OCI-LY1 (cell line): ENCODE measurements around the gene SMCO3.

Experiments
- H2AFZ ChIP-seq: fragments of 200-600 bp; sonication (generic), shearing (Covaris generic); 2 replicates; pipeline ENCODE4 v1.6.0; 2014; ENCODE audit warnings: antibody characterized with exemption, mild to moderate bottlenecking, low read length
- H3F3A ChIP-seq: fragments of 200-600 bp; sonication (generic), shearing (Covaris generic); 2 replicates; pipeline ENCODE4 v1.6.0; 2014; ENCODE audit warnings: mild to moderate bottlenecking, antibody characterized with exemption, low read length, moderate library complexity; ENCODE audit not compliant: insufficient read depth
- H3K27ac ChIP-seq: fragments of 200-600 bp; sonication (generic); 2 replicates; pipeline ENCODE4 v1.5.1; 2014; ENCODE audit warnings: low read length, mixed run types, mild to moderate bottlenecking, low read depth; ENCODE audit not compliant: poor library complexity, severe bottlenecking
- H3K27me3 ChIP-seq: fragments of 200-600 bp; sonication (generic); 2 replicates; pipeline ENCODE4 v1.6.0; 2014; ENCODE audit warnings: antibody characterized with exemption, mild to moderate bottlenecking, low read length, moderate library complexity; ENCODE audit not compliant: insufficient read depth
- H3K36me3 ChIP-seq: fragments of 200-600 bp; sonication (generic); 2 replicates; pipeline ENCODE4 v1.6.1; 2014; ENCODE audit warnings: mild to moderate bottlenecking, antibody characterized with exemption, low read length, moderate library complexity, mixed read lengths; ENCODE audit not compliant: insufficient read depth
- H3K4me1 ChIP-seq: fragments of 200-600 bp; sonication (generic); 2 replicates; pipeline ENCODE4 v1.5.1; 2014; ENCODE audit warnings: mild to moderate bottlenecking, low read length, moderate library complexity; ENCODE audit not compliant: insufficient read depth, severe bottlenecking
- H3K4me2 ChIP-seq: fragments of 200-600 bp; sonication (generic), shearing (Covaris generic); 2 replicates; pipeline ENCODE4 v1.6.1; 2014; ENCODE audit warnings: low read length
- H3K4me3 ChIP-seq: fragments of 200-600 bp; sonication (generic); 2 replicates; pipeline ENCODE4 v1.5.1; 2014; ENCODE audit warnings: low read length, low read depth, mild to moderate bottlenecking, mixed read lengths; ENCODE audit not compliant: poor library complexity, severe bottlenecking
- H3K79me2 ChIP-seq: fragments of 200-600 bp; shearing (Covaris generic); 2 replicates; pipeline ENCODE4 v1.6.1; 2016; ENCODE audit warnings: mixed run types, low read length, mixed read lengths; ENCODE audit not compliant: insufficient read depth
- H3K9ac ChIP-seq: fragments of 200-600 bp; sonication (generic), shearing (Covaris generic); 2 replicates; pipeline ENCODE4 v1.6.1; 2014; ENCODE audit warnings: mild to moderate bottlenecking, low read length, mixed read lengths
- H3K9me2 ChIP-seq: fragments of 200-600 bp; sonication (generic), shearing (Covaris generic); 2 replicates; pipeline ENCODE4 v1.6.1; 2014; ENCODE audit warnings: low read depth, mild to moderate bottlenecking, low read length, mixed read lengths
- H3K9me3 ChIP-seq: fragments of 200-600 bp; shearing (Covaris generic); 2 replicates; pipeline ENCODE4 v1.6.1; 2014; ENCODE audit warnings: low read length, mixed read lengths
- H4K20me1 ChIP-seq: fragments of 200-600 bp; sonication (generic), shearing (Covaris generic); 2 replicates; pipeline ENCODE4 v1.6.0; 2016; ENCODE audit warnings: mild to moderate bottlenecking, low read length; ENCODE audit not compliant: insufficient read depth
- CTCF ChIP-seq: fragments of 200-600 bp; sonication (generic), shearing (Covaris generic); IDR thresholded peaks from 2 replicates; pipeline ENCODE4 v1.5.1; 2017; ENCODE audit warnings: mild to moderate bottlenecking, antibody characterized with exemption, low read length, moderate library complexity, mixed read lengths
- EZH2 ChIP-seq: fragments of 200-600 bp; sonication (generic), shearing (Covaris generic); IDR thresholded peaks from 2 replicates; pipeline ENCODE4 v1.8.0; 2017; ENCODE audit warnings: borderline replicate concordance, mixed run types, mild to moderate bottlenecking, antibody characterized with exemption, low read length, moderate library complexity, mixed read lengths

Gene SMCO3

GRCh38 chr12:14834509-14834908 is 20.5 kb upstream of the SMCO3 start:
- H2AFZ ChIP-seq = no peak overlapping the region
- H3K9me3 ChIP-seq = no peaks in the 10 kb centered on the region
- no peak overlapping the region for H3K27ac ChIP-seq
- H3F3A ChIP-seq = no peaks in the 10 kb centered on the region
- H3K27me3 ChIP-seq = no peaks in the 10 kb centered on the region; the same call in 1 of the 2 replicates
- TF ChIP-seq EZH2 (no peak), CTCF (no peak)
- no peaks in the 10 kb centered on the region for H4K20me1 ChIP-seq
- no peaks in the 10 kb centered on the region for H3K36me3 ChIP-seq
- no peaks in the 10 kb centered on the region for H3K9me2 ChIP-seq
- H3K4me1 ChIP-seq = no peaks in the 10 kb centered on the region
- H3K79me2 ChIP-seq = no peaks in the 10 kb centered on the region
- no peak overlapping the region for H3K4me3 ChIP-seq
- no peak overlapping the region for H3K4me2 ChIP-seq
- H3K9ac ChIP-seq = no peak overlapping the region

- Histone ChIP-seq H3K36me3 (no peaks in the 10 kb centered on the region), H3K79me2 (no peaks in the 10 kb centered on the region), H3K4me3 (no peak overlapping the region), H3K27ac (no peak overlapping the region), H3K4me2 (no peak overlapping the region), H3F3A (no peaks in the 10 kb centered on the region), H3K4me1 (no peaks in the 10 kb centered on the region), H3K9ac (no peak overlapping the region), H3K9me3 (no peaks in the 10 kb centered on the region), H3K9me2 (no peaks in the 10 kb centered on the region), H3K27me3 (no peaks in the 10 kb centered on the region; the same call in 1 of the 2 replicates), H4K20me1 (no peaks in the 10 kb centered on the region), H2AFZ (no peak overlapping the region)
- TF ChIP-seq CTCF (no peak), EZH2 (no peak)
Observed at GRCh38 chr12:14833952-14834351, 20.0 kb upstream of the SMCO3 start.

GRCh38 chr12:14833336-14833735 is 19.4 kb upstream of the SMCO3 start:
- Histone ChIP-seq H3K4me1 (no peaks in the 10 kb centered on the region), H3K79me2 (no peaks in the 10 kb centered on the region), H3K4me2 (no peak overlapping the region)

More at GRCh38 chr12:14833336-14833735, 19.4 kb upstream of the SMCO3 start:
- Histone ChIP-seq H2AFZ (no peak overlapping the region), H3F3A (no peaks in the 10 kb centered on the region), H3K9ac (no peak overlapping the region), H3K9me2 (no peaks in the 10 kb centered on the region), H3K4me3 (no peak overlapping the region), H3K27ac (no peak overlapping the region), H3K36me3 (no peaks in the 10 kb centered on the region), H4K20me1 (no peaks in the 10 kb centered on the region), H3K9me3 (no peaks in the 10 kb centered on the region), H3K27me3 (no peaks in the 10 kb centered on the region; the same call in 1 of the 2 replicates)
- TF ChIP-seq CTCF = no peak
- TF ChIP-seq EZH2 = no peak
